Neuronal stem cell (in vitro differentiated cells): ENCODE data around the gene CARD10.
"Not testable (repeated sequence)": the region's sequence is repeated elsewhere in the genome, so short reads cannot be mapped to it uniquely, and the experiment has no call there.

ENCODE experiments used
- DNase-seq: peaks from one replicate; pipeline ENCODE4 v3.0.0-alpha.2; 2013; ENCODE audit warnings: low spot score
- H2AFZ ChIP-seq: one replicate; pipeline ENCODE4 v1.6.1; 2013; ENCODE audit warnings: mild to moderate bottlenecking, low read length, inconsistent platforms
- H2AK5ac ChIP-seq: 2 replicates; pipeline ENCODE4 v1.6.1; 2013; ENCODE audit warnings: low read depth, mild to moderate bottlenecking, inconsistent platforms, low read length, moderate library complexity, mixed read lengths
- H2BK120ac ChIP-seq: 2 replicates; pipeline ENCODE4 v1.6.1; 2013; ENCODE audit warnings: low read depth, mild to moderate bottlenecking, inconsistent platforms, low read length, moderate library complexity, mixed read lengths
- H2BK12ac ChIP-seq: one replicate; pipeline ENCODE4 v1.6.1; 2013; ENCODE audit warnings: low read length, inconsistent platforms
- H2BK15ac ChIP-seq: 2 replicates; pipeline ENCODE4 v1.6.1; 2013; ENCODE audit warnings: mild to moderate bottlenecking, low read length, inconsistent platforms, mixed read lengths
- H2BK5ac ChIP-seq: one replicate; pipeline ENCODE4 v1.6.1; 2013; ENCODE audit warnings: inconsistent platforms, mild to moderate bottlenecking, low read length, moderate library complexity
- H3K14ac ChIP-seq: one replicate; pipeline ENCODE4 v1.6.1; 2013; ENCODE audit warnings: low read length, inconsistent platforms
- H3K18ac ChIP-seq: 2 replicates; pipeline ENCODE4 v1.6.1; 2013; ENCODE audit warnings: low read length, inconsistent platforms
- H3K23ac ChIP-seq: 2 replicates; pipeline ENCODE4 v1.6.1; 2013; ENCODE audit warnings: low read depth, mild to moderate bottlenecking, mixed read lengths, low read length, inconsistent platforms; ENCODE audit not compliant: poor library complexity
- H3K27ac ChIP-seq: replicated peaks from 3 replicates; pipeline ENCODE4 v1.5.1; 2013; ENCODE audit warnings: low read length, inconsistent platforms
- H3K27me3 ChIP-seq, 3 experiments: 2 replicates each; pipeline ENCODE4 v1.6.1; 2013; ENCODE audit warnings: low read length in 3 of 3, mild to moderate bottlenecking in 2 of 3, inconsistent platforms in 1 of 3, low read depth in 1 of 3, mixed read lengths in 1 of 3, moderate library complexity in 1 of 3; ENCODE audit not compliant: control insufficient read depth in 3 of 3, insufficient read depth in 3 of 3
- H3K36me3 ChIP-seq, 2 donors: replicated peaks in 1 of 2; 2 replicates each; pipeline ENCODE4 v1.6.1; 2013; ENCODE audit warnings: low read length in 2 of 2; ENCODE audit not compliant: control insufficient read depth in 2 of 2, insufficient read depth in 2 of 2
- H3K4ac ChIP-seq: 2 replicates; pipeline ENCODE4 v1.6.1; 2013; ENCODE audit warnings: inconsistent platforms, mild to moderate bottlenecking, low read length, moderate library complexity
- H3K4me1 ChIP-seq, 2 donors: 1 replicate in 1 of 2; 2 replicates in 1 of 2; pipeline ENCODE4 v1.6.1; 2013; ENCODE audit warnings: low read length in 2 of 2, low read depth in 1 of 2; ENCODE audit not compliant: control insufficient read depth in 2 of 2, insufficient read depth in 1 of 2
- H3K4me2 ChIP-seq: one replicate; pipeline ENCODE4 v1.6.1; 2013; ENCODE audit warnings: mild to moderate bottlenecking, low read length, inconsistent platforms; ENCODE audit not compliant: insufficient read depth, poor library complexity, severe bottlenecking
- H3K4me3 ChIP-seq, 2 donors: 2 replicates each; pipeline ENCODE4 v1.5.1; 2013; ENCODE audit warnings: low read length in 2 of 2, mild to moderate bottlenecking in 2 of 2, inconsistent platforms in 1 of 2, moderate library complexity in 1 of 2
- H3K79me1 ChIP-seq: one replicate; pipeline ENCODE4 v1.6.1; 2013; ENCODE audit warnings: low read depth, mild to moderate bottlenecking, inconsistent platforms, low read length, moderate library complexity
- H3K9ac ChIP-seq: one replicate; pipeline ENCODE4 v1.6.1; 2013; ENCODE audit warnings: mild to moderate bottlenecking, low read depth, low read length, inconsistent platforms; ENCODE audit not compliant: poor library complexity
- H3K9me3 ChIP-seq, 2 donors: replicated peaks in 1 of 2; 2 replicates each; pipeline versions ENCODE3 to v1.6.1; 2013; ENCODE audit warnings: low read length in 2 of 2, mild to moderate bottlenecking in 2 of 2, inconsistent platforms in 1 of 2, low read depth in 1 of 2, mixed read lengths in 1 of 2, moderate library complexity in 1 of 2; ENCODE audit not compliant: control insufficient read depth in 2 of 2, insufficient read depth in 1 of 2
- H4K8ac ChIP-seq: one replicate; pipeline ENCODE4 v1.6.1; 2013; ENCODE audit warnings: low read depth, mild to moderate bottlenecking, inconsistent platforms, low read length, moderate library complexity
- H4K91ac ChIP-seq: one replicate; pipeline ENCODE4 v1.6.1; 2013; ENCODE audit warnings: low read length, low read depth, mild to moderate bottlenecking, inconsistent platforms; ENCODE audit not compliant: poor library complexity
- WGBS, 2 donors: extraction: QIAGEN DNeasy Blood & Tissue Kit; methylation state at CpG; one replicate each; pipeline ENCODE4 v1.1.7; 2013; ENCODE audit warnings: missing lambda C conversion rate in 2 of 2, mixed read lengths in 1 of 2; ENCODE audit not compliant: insufficient read length in 2 of 2, insufficient replicate concordance in 1 of 2; ENCODE audit errors: extremely low coverage in 2 of 2; 5-methylcytosine and 5-hydroxymethylcytosine counted together

The CARD10 gene

GRCh38 chr22:37552524-37553163 lies 33.4 kb upstream of the CARD10 start:
- peak overlapping the region; percentile 17 for H3K4ac ChIP-seq
- peak overlapping the region; percentile 43 for H3K4me2 ChIP-seq
- no peak overlapping the region for H3K4me3 ChIP-seq
- H2BK5ac ChIP-seq: peak overlapping the region; percentile 76
- peak overlapping the region; percentile 17 for H2AK5ac ChIP-seq
- no peak overlapping the region for H3K14ac ChIP-seq
- H3K4me1 ChIP-seq: peaks cover 34 to 35% of the 10 kb centered on the region in 2 donors
- peak; percentile 72 for DNase-seq
- peak overlapping the region; percentile 83 for H2AFZ ChIP-seq
- no peaks in the 10 kb centered on the region for H3K36me3 ChIP-seq
- H3K18ac ChIP-seq: peak overlapping the region; percentile 78
- H2BK12ac ChIP-seq: peak overlapping the region; percentile 92
- H3K9ac ChIP-seq: peak overlapping the region; percentile 46
- H4K8ac ChIP-seq: no peak overlapping the region
- no peaks in the 10 kb centered on the region for H3K79me1 ChIP-seq
- H2BK120ac ChIP-seq: peak overlapping the region; percentile 16
- no peak overlapping the region for H4K91ac ChIP-seq
- no peak overlapping the region for H3K23ac ChIP-seq
- H2BK15ac ChIP-seq: peak overlapping the region; percentile 42
- H3K27me3 ChIP-seq: no peaks in the 10 kb centered on the region
- no peaks in the 10 kb centered on the region for H3K9me3 ChIP-seq
- H3K27ac ChIP-seq: peak overlapping the region; percentile 95
- WGBS, 2 donors: no CpG with 5 or more reads among the region's 16 CpGs

DNA sequence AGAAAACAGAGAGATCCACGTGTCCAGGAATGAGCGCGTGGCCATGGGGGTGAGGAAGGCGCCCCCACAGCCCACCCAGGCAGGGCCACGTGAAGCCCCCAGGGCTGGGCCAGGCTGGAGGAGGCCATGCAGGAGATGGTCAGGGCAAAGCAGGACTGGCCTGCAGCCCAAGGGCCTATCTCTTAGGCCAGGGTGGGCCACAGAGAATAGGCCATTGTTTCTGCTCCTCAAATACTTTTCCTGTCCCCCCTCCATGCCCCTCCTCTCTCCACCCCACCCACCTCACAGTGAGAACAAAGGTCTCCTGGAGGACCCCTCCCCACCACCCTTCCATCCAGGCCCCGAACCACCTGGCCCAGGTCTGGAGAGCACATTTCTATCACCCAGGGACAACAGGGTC lies 32.8 kb upstream of the CARD10 start:
- Histone ChIP-seq H3K4me3 (no peak overlapping the region), H2BK5ac (peak overlapping the region; percentile 76), H3K9me3 (no peaks in the 10 kb centered on the region), H3K27me3 (no peaks in the 10 kb centered on the region), H3K4me1 (peaks cover 36 to 40% of the 10 kb centered on the region in 2 donors), H2AFZ (peak overlapping the region; percentile 83), H3K23ac (no peak overlapping the region), H3K4ac (peak overlapping the region; percentile 84), H2BK15ac (peak overlapping the region; percentile 42), H2BK120ac (peak overlapping the region; percentile 73), H3K36me3 (no peaks in the 10 kb centered on the region), H3K79me1 (no peaks in the 10 kb centered on the region), H3K27ac (peak overlapping the region; percentile 95), H3K4me2 (peak overlapping the region; percentile 43), H3K9ac (peak overlapping the region; percentile 45), H4K8ac (no peak overlapping the region), H2AK5ac (peak overlapping the region; percentile 77), H3K14ac (no peak overlapping the region), H3K18ac (peak overlapping the region; percentile 93), H2BK12ac (peak overlapping the region; percentile 82), H4K91ac (peak overlapping the region; percentile 75)
- no CpG with 5 or more reads among the region's 6 CpGs for WGBS, 2 donors
- DNase-seq: no peak

DNA sequence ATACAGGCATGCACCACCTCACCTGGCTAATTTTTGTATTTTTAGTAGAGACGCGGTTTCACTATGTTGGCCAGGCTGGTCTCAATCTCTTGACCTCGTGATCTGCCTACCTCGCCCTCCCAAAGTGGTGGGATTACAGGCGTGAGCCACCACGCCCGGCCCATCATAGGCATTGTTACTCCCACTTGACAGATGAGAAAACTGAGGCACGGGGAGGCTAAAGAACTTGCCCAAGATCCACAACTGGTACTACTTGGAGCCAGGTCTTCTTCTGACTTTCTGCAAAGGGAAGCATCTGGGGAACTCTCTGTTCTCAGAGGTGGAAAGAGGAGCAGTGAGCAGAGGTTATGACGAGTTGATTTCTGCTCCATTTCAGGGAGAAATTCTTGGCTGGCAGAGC lies 31.7 kb upstream of the CARD10 start:
- not testable (repeated sequence) for H3K36me3 ChIP-seq, H3K9me3 ChIP-seq, H2AFZ ChIP-seq, H4K8ac ChIP-seq, H2BK12ac ChIP-seq, H3K23ac ChIP-seq, H4K91ac ChIP-seq, H3K14ac ChIP-seq, H3K4me3 ChIP-seq, H3K4me2 ChIP-seq, H3K27me3 ChIP-seq, H3K9ac ChIP-seq, H3K4ac ChIP-seq, DNase-seq, H3K79me1 ChIP-seq
- H3K27ac ChIP-seq: peak overlapping the region; percentile 95
- peak overlapping the region; percentile 76 for H2BK5ac ChIP-seq
- peak overlapping the region; percentile 77 for H2AK5ac ChIP-seq
- H3K4me1 ChIP-seq: peaks cover 31 to 36% of the 10 kb centered on the region in 2 donors
- peak overlapping the region; percentile 93 for H3K18ac ChIP-seq
- H2BK120ac ChIP-seq: peak overlapping the region; percentile 43
- WGBS, 2 donors: no CpG with 5 or more reads among the region's 9 CpGs
- H2BK15ac ChIP-seq: peak overlapping the region; percentile 47

DNA sequence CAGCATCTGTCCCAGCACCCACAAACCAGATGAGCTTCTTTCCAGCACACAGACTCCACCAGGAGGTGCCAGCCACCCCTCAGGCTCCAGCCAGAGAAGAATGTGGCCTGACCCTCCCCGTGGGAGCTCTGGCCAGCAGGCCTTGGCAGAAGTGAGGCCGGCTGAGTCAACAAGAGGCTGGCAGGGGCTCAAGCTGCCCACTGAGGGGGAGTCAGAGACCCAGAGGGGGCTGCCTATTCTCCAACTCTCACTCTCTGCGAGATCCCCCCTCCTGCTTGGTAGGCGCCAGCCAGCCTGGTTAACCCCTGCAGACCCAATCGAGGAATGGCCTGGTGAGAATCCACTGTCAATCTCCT lies 30.5 kb upstream of the CARD10 start:
- H3K79me1 ChIP-seq: no peaks in the 10 kb centered on the region
- H3K36me3 ChIP-seq: no peaks in the 10 kb centered on the region
- H2AFZ ChIP-seq: peak overlapping the region; percentile 41
- no peak overlapping the region for H4K91ac ChIP-seq
- H2BK15ac ChIP-seq: peak overlapping the region; percentile 7
- no peak overlapping the region for H2BK5ac ChIP-seq
- no peaks in the 10 kb centered on the region for H3K9me3 ChIP-seq
- H3K4me1 ChIP-seq: peaks cover 35 to 41% of the 10 kb centered on the region in 2 donors
- H2AK5ac ChIP-seq: peak overlapping the region; percentile 73
- no peak overlapping the region for H3K9ac ChIP-seq
- H3K14ac ChIP-seq: no peak overlapping the region
- no CpG with 5 or more reads among the region's 5 CpGs for WGBS, 2 donors
- no peak overlapping the region for H3K4ac ChIP-seq
- no peak overlapping the region for H2BK120ac ChIP-seq
- no peak overlapping the region for H3K4me2 ChIP-seq
- H3K23ac ChIP-seq: no peak overlapping the region
- DNase-seq: no peak
- no peaks in the 10 kb centered on the region for H3K27me3 ChIP-seq
- peak overlapping the region; percentile 25 for H2BK12ac ChIP-seq
- no peak overlapping the region for H3K27ac ChIP-seq
- H3K4me3 ChIP-seq: no peak overlapping the region
- peak overlapping the region; percentile 87 for H3K18ac ChIP-seq
- H4K8ac ChIP-seq: no peak overlapping the region
